Hematopoietic multipotent progenitor cell (in vitro differentiated cells): ENCODE measurements around the gene IDH3G. TPM values are rescaled to one million over a fixed set of nuclear protein-coding genes. Genes with fewer than 3 reads are reported as not detected.

Experiments used
- DNase-seq, 3 donors: peaks; one replicate each; pipeline ENCODE4 v3.0.0-alpha.2; 2011 to 2015; ENCODE audit warnings: low read depth in 2 of 3, low spot score in 2 of 3
- total RNA-seq: library from RNA; depleted of rRNA; stranded (reverse); fragments of >200 nt; gene quantifications from one replicate; pipeline ENCODE4 v1.2.3, GENCODE V29; 2012

IDH3G gene
- total RNA-seq, 1 donor = 117 TPM

DNA sequence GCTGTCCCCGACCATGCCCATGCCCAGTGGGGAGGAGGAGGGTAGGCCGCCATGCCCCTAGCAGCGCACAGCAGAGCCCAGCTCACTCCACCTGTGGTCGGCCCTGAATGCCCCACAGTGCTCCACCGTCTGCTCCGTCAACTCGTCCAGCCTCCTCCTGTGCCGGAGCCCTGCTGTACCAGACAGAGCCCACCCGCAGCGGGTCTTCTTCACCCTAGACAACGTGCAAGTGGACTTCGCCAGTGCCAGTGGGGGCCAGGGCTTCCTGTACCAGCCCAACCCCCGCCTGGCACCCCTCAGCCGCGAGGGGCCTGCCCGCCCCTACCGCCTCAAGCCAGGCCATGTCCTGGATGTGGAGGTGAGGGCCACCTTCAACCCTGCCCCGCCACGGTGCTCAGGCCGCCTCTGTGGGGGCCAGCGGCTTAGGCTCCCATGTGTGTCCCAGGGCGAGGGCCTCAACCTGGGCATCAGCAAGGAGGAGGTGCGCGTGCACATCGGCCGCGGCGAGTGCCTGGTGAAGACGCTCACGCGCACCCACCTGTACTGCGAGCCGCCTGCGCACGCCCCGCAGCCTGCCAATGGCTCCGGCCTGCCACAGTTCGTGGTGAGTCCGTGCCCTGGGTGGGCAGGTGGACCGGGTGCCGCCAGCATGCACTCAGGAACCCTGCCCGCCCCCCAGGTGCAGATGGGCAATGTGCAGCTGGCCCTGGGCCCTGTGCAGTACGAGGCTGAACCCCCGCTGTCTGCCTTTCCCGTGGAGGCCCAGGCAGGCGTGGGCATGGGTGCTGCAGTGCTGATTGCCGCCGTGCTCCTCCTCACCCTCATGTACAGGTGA is 20.2 kb downstream of the IDH3G start:
- DNase-seq = no peak

DNA sequence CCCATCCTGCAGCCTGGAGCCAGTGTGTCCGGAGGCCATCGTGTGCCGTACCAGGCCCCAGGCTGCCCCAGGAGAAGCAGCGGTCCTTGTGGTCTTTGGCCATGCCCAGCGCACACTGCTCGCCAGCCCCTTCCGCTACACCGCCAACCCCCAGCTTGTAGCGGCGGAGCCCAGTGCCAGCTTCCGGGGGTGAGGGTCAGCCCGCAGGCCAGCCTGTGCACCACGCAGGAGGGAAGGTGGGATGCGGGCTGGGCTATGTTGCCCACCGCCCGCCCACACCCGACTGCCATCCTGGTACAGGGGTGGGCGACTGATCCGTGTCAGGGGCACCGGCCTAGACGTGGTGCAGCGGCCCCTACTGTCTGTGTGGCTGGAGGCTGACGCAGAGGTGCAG is 21.0 kb downstream of the IDH3G start:
- DNase-seq = no peak

DNA sequence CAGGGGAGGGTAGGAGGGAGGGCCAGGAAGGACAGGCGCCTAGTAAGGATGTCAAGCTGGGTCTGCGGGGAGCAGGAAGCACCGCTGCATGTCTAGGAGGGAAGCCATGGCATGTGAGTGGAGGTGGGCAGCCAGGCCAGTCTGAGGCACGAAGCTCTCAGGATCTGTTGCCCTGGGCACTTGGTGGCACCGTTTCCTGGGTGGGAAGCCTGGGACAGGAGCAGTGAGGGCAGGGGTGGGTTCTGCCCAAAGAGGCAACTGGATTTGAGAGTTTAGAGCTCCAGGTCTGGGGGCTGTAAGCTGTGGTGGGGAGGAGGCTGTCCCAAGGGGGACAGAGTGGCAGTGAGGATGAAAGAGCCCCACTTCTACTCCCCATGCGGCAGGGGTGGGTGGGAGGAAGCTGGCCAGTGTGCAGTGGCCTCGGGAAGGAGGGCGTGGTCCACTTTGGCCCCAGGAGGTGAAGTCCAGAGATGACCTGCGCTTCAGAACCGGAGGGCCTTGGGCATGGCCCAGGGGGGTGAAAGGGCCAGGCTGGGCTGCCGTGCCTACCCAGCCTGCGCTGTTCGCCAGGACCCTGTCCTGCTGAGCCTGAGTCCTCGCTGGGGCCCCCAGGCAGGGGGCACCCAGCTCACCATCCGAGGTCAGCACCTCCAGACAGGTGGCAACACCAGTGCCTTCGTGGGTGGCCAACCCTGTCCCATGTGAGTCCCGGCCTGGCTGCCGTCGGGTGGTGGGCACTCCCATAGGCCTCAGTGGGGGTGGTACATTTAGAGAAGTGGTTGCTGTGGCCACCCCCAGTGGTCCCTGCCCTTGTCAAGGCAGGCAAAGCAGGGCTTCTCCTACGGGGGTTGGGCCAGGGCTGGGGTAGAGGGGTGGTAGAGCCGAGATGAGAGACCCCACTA is 21.6 kb downstream of the IDH3G start:
- DNase-seq = no peak

DNA sequence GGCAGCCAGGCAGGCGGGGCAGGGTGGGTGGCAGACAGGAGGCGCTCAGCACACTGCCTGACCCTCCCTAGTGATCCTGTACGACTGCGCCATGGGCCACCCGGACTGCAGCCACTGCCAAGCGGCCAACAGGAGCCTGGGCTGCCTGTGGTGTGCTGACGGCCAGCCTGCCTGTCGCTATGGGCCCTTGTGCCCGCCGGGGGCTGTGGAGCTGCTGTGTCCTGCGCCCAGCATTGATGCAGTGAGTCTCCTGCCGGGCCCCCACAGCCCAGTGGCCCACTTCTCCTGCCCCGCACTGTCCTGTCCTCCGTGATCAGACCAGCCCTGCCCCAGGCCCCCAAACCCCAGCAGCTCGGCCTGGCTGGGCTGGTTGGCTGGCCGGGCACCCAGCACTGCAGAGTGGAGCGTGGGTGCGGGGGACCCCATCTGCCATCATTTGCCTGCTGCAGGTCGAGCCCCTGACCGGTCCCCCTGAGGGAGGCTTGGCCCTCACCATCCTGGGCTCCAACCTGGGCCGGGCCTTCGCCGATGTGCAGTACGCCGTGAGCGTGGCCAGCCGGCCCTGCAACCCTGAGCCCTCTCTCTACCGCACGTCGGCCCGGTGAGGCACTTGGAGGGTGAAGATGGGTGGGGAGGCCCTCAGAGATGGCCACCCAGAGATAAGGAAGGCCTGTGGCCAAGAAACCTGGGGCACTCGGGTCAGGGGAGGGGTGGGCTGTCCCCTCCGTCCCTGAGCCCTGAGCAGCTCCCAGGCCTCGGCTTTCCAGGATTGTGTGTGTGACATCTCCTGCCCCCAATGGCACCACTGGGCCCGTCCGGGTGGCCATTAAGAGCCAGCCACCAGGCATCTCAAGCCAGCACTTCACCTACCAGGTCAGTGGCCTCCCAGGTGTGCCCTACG is 22.5 kb downstream of the IDH3G start:
- DNase-seq = no peak

DNA sequence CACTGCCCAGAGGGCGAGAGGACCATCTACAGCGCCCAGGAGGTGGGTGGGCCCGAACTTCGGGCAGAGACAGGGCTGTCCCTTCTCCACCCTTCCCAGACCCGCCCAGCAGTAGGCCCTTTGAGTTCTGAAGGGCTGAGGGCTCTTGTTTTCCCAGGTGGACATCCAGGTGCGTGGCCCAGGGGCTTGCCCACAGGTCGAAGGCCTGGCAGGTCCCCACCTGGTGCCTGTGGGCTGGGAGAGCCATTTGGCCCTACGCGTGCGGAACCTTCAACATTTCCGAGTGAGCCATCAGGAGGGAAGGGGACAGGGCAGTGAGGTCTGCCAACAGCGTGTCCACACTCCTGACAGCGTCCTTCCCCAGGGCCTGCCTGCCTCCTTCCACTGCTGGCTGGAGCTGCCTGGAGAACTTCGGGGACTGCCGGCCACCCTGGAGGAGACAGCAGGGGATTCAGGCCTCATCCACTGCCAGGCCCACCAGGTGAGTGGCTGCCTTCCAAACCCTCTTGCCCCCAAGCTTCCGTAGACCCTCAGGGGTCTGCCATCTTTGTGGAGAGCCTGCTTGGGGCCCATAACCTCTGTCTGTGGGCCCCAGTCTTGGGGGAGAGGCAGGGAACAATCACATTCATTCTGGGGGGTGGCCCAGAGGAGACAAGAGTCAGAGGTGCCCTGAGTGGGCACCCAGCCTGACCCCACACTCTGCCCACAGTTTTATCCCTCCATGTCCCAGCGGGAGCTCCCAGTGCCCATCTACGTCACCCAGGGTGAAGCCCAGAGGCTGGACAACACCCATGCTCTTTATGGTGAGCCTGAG is 23.4 kb downstream of the IDH3G start:
- no peak for DNase-seq

DNA sequence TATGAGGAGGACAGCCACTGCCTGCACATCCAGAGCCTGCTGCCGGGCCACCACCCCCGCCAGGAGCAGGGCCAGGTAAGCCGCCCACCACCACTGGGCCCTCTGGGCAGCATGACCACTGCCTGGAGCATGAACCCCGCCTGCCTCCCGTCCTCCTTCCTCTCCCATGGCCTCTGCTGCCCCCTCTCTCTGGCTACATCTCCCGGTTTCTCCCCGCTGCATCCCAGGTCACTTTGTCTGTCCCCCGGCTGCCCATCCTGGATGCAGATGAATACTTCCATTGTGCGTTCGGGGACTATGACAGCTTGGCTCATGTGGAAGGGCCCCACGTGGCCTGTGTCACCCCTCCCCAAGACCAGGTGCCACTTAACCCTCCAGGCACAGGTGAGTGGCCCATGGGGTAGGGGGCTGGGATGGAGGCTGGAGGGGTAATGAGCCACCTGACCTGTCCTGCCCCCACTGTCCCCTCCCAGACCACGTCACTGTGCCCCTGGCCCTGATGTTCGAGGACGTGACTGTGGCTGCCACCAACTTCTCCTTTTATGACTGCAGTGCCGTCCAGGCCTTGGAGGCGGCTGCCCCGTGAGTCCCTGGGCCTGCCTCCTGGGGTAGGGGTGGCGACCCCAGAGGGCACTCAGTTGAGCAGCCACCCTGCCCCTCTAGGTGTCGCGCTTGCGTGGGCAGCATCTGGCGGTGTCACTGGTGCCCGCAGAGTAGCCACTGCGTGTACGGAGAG is 24.1 kb downstream of the IDH3G start:
- no peak for DNase-seq

DNA sequence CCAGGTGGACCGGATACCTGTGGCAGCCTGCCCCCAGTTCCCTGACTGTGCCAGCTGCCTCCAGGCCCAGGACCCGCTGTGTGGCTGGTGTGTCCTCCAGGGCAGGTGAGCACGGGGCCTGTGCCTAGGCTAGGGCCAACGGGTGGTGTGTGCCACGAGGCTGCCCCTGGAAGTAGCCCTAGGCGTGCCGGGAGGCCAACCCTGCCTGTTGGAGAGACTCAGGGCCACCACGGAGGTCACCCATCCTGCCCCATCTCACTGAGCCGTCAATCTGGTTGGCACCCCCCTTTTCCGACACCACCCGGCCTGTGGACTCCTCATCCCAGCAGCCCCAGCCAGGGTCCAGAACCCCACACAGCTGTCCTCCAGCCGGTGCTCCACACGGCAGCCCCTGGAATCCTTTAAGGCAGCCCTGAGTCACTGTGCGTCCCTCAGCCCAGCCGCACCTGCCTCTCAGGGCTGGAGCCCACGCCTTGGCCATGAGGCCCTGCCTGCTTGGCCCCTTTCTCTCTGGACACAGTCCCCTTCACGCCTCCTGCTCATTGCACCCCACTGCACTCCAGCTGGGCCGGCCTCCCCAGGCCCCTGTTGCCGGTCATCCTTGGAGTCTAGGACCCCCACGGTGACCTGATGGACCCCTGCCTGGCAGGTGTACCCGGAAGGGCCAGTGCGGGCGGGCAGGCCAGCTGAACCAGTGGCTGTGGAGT is 24.9 kb downstream of the IDH3G start:
- DNase-seq = no peak

DNA sequence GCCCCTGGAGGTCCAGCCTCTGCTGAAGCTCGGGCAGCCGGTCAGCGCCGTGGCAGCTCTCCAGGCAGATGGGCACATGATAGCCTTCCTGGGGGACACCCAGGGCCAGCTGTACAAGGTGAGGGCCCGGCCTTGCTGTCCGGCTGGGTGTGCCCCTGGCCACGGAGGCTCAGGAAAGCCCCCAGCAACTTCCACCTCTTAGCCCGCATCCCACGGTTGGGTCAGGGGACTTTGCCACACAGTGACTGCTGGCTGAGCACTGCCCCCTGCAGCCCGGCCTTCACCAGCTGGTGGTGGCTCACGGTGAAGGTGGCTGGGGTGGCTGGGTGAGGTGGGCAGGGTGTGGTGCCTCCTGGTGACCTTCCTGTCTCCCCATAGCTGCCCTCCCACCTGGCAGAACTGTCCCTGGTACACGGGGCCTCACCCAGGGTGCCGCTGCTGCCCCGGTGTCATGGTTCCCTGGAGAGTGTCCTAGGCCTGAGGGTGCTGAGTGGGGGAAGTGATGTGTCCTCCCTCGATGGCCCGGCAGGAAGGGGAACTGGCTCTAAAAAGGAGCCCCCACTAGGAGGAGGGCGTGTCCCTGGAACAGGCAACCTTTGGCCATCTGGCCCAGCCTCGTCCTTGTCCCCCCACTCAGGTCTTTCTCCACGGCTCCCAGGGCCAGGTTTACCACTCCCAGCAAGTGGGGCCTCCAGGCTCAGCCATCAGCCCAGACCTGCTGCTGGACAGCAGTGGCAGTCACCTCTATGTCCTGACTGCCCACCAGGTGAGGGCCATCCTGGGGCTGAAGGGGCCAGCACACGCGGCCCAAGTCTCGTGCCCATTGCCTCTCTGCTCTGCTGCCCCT is 25.6 kb downstream of the IDH3G start:
- no peak for DNase-seq

DNA sequence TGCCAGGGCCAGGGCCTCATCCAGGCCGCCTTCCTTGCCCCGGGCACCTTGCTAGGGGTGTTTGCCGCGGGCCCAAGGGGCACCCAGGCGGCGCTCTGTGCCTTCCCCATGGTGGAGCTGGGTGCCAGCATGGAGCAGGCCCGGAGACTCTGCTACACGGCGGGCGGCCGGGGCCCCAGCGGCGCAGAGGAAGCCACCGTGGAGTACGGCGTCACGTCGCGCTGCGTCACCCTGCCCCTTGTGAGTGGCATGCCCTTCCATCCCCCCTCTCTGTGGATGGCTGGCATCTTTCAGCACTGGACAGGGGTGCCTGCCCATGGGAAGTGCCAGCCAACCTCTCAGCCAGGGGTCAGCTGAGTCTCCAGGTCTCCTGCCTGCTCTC is 26.5 kb downstream of the IDH3G start:
- no peak for DNase-seq

DNA sequence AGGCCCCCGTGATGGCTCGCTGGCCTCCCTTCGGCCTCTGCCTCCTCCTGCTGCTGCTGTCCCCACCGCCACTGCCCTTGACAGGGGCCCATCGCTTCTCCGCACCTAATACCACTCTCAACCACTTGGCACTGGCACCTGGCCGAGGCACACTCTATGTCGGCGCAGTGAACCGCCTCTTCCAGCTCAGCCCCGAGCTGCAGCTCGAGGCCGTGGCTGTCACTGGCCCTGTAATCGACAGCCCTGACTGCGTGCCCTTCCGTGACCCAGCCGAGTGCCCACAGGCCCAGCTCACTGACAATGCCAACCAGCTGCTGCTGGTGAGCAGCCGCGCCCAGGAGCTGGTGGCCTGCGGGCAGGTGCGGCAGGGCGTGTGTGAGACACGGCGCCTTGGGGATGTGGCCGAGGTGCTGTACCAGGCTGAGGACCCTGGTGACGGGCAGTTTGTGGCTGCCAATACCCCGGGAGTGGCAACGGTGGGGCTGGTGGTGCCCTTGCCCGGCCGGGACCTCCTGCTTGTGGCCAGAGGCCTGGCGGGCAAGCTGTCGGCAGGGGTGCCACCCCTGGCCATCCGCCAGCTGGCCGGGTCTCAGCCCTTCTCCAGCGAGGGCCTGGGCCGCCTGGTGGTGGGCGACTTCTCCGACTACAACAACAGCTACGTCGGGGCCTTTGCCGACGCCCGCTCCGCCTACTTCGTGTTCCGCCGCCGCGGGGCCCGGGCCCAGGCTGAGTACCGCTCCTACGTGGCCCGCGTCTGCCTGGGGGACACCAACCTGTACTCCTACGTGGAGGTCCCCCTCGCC is 27.1 kb downstream of the IDH3G start:
- no peak for DNase-seq

DNA sequence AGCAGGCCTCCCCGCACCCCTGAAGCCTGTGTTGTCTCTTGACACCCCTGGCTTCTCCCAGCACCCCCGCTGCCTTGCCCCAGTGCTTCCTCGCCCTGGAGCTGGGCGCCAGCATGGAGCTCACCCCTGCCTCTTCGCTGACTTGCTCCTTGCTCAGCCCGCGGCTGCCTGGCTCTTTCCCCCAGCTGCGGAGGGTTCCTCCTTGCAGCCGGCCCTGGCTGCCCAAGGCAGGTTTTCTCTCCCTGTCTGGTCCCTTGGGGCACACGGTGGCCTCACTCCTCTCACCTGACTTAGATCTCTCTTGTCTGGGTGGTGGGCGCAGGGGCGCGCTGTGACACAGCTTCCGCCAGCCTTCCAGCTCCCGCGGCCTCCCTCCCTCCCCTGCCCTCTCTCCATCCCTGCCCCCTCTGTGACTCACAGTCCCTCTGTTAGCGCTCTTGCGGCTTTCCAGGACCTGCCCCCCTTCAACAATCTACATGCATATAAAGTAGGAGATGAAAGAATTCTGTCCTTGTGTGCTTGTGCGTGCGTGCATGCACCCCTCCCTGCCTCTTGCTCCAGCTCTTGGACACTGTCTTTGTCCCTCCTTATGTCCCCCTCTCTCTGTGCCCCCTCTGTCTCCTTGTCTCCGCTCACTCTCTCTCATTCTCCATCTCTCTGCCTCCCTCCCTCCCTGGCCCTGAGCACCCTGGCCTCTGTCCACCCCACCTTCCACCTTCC is 27.9 kb downstream of the IDH3G start:
- DNase-seq = peak in 2 of 3 donors; percentile 64 to 75

DNA sequence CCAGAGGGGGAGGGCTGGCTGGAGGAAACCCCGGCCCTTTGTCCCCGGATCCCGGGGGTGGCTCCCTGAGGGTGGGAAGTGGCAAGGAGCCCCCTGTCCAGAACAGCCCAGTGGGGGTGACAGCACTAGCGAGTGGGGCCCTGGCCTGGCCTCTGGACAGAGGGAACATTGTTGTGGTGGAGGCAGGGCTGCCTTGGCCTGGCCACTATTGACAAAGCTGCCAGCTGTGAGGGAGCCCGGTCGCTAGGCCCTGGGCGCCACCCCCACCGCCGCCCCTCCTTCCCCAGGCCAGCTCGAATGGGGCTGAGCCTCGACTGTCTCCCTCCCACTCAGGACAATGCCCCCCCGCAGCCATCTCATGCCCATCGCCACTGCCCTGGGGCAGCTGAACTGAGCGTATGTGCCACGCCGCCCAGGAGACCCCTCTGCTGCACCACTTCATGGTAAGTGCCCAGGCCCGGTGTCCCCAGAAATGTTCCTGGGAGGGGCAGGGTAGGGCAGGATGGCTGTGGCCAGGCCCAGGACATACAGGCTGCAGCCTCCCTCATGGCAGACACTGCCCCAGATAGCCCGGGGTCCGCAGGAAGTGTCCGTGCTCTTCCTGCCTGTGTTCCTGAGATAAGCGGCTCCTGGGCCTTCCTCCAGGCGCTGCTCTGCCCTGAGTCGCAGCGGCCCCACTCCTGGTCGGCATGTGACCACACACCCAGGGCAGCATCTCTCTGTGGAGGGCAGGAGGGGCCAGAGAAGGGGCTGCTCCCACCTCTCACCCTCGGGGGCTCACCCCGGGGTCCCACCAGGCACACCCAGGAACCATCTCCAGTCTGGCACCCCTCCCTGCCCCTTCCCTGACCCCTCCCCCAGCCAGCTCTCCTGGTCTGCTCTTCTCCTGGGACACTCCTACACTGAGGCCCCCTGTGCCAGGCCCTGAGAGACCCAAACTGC is 28.8 kb downstream of the IDH3G start:
- DNase-seq = no peak

DNA sequence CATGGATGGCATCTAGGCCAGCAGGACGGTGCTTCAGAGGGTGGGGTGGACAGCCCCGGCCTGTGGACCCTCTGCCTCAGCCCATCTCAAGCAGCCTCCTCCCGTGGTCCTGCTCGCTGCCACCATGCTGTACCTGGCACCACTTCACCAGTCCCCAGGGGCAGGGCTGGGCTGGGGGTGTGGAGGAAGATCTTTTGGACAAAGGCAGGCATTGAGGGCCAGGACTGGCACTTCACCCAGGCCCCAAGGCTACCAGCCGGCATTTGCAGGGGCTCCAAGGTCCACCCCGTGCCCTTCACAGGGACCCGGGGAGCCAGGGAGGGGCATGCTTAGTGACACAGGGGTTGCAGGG is 29.4 kb downstream of the IDH3G start:
- DNase-seq = no peak

DNA sequence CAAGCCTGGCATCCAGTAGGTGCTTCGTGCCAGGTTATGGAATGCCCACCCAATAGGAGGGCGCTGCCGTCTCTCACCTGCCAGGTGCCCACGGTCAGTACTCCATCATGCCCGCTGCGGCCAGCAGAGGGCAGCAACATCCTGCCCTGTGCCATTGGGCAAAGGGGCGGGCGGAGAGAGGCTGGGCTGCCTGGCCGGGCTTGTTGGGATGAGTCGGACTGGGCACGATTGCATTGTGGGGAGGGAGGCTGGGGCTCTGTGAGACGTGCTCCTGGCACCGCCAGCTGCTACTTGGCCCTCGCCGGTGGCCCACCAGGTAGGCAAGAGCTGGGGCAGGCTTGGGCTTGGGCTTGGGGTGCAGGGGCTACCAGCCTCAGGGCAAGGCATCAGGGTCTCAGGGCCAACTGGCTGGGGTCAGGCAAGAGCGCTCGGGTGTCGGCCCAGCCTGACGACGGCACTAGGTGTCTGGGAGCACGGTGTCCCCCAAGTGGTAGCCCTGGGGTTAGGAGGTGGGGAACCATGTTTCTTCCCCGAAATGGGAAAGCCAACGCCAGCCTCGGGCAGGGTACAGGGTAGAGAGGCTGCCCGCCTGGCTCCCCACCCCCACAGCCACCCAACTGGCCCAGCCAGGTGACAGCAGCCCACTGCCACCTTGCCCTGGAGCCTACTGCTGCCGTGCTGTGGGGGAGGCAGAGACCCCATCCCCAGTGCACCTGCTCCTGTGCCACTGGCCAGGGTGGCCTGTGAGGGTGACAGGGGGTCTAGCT is 30.0 kb downstream of the IDH3G start, which contains the start of gene PLXNB3:
Gene PLXNB3 (plus strand): TSS at position 261 of the 767 bp plus-strand sequence. CDS start 1,287 bp downstream, outside the sequence.
- DNase-seq = peak; percentile 52 to 61 (median 53)
